GM12892 (cell line): ENCODE measurements around the gene MICOS13.

Experiments used
- POLR2A ChIP-seq: IDR thresholded peaks from 2 replicates; pipeline ENCODE4 v1.6.1; 2011; ENCODE audit warnings: low read depth, low read length, control low read depth
- POLR2AphosphoS5 ChIP-seq: IDR thresholded peaks from 2 replicates; pipeline ENCODE4 v1.6.1; 2011; ENCODE audit warnings: low read depth, low read length, control low read depth
- TAF1 ChIP-seq: IDR thresholded peaks from 2 replicates; pipeline ENCODE4 v1.6.1; 2011; ENCODE audit warnings: low read depth, mild to moderate bottlenecking, control low read depth, low read length, borderline replicate concordance

GRCh38 chr19:5673752-5674151 lies 6.6 kb downstream of the MICOS13 start:
- TF ChIP-seq TAF1 (no peak), POLR2A (no peak), POLR2AphosphoS5 (no peak)
